Thyroid gland (tissue), 4 donors: ENCODE results near the gene PARVB. TPM values are rescaled to one million over a fixed set of nuclear protein-coding genes. Genes with fewer than 3 reads are reported as not detected.

Experiments used
- DNase-seq, 2 donors: peaks; one replicate each; pipeline ENCODE4 v3.0.0-alpha.2; 2019
- H3K27ac ChIP-seq, 3 donors: fragments of 200-600 bp; sonication (generic); 1 replicate in 2 of 3; 2 replicates in 1 of 3; pipeline ENCODE4 v1.5.1; 2016 to 2019; ENCODE audit warnings: mild to moderate bottlenecking in 1 of 3, moderate library complexity in 1 of 3
- H3K27me3 ChIP-seq: fragments of 200-600 bp; sonication (generic); one replicate; pipeline ENCODE4 v1.5.1; 2019
- H3K36me3 ChIP-seq, 2 donors: fragments of 200-600 bp; sonication (generic); one replicate each; pipeline ENCODE4 v1.5.1; 2016 to 2019
- H3K4me1 ChIP-seq, 2 donors: fragments of 200-600 bp; sonication (generic); one replicate each; pipeline ENCODE4 v1.5.1; 2017 to 2019
- H3K4me3 ChIP-seq, 3 donors: fragments of 200-600 bp; sonication (generic); replicated peaks in 1 of 3; 1 replicate in 2 of 3; 2 replicates in 1 of 3; pipeline ENCODE4 v1.5.1; 2016; ENCODE audit warnings: mild to moderate bottlenecking in 1 of 3
- H3K9me3 ChIP-seq: fragments of 200-600 bp; sonication (generic); one replicate; pipeline ENCODE4 v1.5.1; 2017
- POLR2A ChIP-seq, 2 donors: fragments of 450-650 bp; IDR thresholded peaks; one replicate each; pipeline ENCODE4 v1.6.1; 2017; ENCODE audit warnings: antibody characterized with exemption in 2 of 2, mild to moderate bottlenecking in 2 of 2, moderate library complexity in 1 of 2
- WGBS, 2 donors: methylation state at CpG; one replicate each; pipeline ENCODE4 v1.1.5; 2017; 5-methylcytosine and 5-hydroxymethylcytosine counted together
- intact Hi-C: fragments of 100-400 bp; cut with DNase I; formaldehyde crosslinking; loops from one replicate; pipeline ENCODE4 v1.15.1; 2023
- total RNA-seq, 4 donors: library from RNA; depleted of rRNA; stranded (reverse); fragments of >200 nt; gene quantifications; one replicate each; pipeline ENCODE4 v1.2.3, GENCODE V29; 2016
- TF ChIP-seq, protein P1 (sequence below), 6 experiments: fragments of 200-600 bp in 3 of 6; fragments of 450-650 bp in 3 of 6; sonication (generic) in 3 of 6; IDR thresholded peaks; one replicate each; pipeline ENCODE4 v1.5.1; 2016 to 2019; ENCODE audit warnings: antibody characterized with exemption in 6 of 6, mild to moderate bottlenecking in 2 of 6, inconsistent platforms in 1 of 6, moderate library complexity in 1 of 6

PARVB gene
- total RNA-seq, 4 donors from 2014 or later, result 6.7 to 34.9 (median 11.0) TPM

DNA sequence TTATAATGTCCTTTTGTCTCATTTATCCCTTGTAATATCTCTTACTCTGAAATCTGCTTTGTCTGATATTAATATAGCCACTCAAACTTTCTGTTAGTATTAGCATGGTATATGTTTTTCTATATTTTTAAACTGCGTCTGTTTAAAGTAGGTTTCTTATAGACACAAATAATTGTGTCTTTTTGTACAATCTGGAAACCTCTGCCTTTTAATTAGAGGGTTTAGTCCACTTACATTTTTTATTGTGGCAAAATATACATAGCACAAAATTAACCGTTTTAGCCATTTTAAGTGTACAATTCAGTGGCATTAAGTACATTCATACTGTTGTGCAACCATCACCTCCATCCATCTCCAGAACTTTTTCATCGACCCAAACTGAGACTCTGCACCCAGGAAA lies 185.2 kb downstream of the PARVB start:
- intact Hi-C loops, result no loop called here
- no peak overlapping the region for H3K27ac ChIP-seq
- H3K4me1 ChIP-seq, result peaks cover 0 to 4% of the 10 kb centered on the region in 2 donors
- no peaks in the 10 kb centered on the region for H3K27me3 ChIP-seq
- WGBS, 2 donors, result 95 to 97% methylated on average over 3 of the region's 3 CpGs
- H3K4me3 ChIP-seq, result no peak overlapping the region
- no peaks in the 10 kb centered on the region for H3K36me3 ChIP-seq
- DNase-seq, result no peak
- no peaks in the 10 kb centered on the region for H3K9me3 ChIP-seq
- TF ChIP-seq, protein P1, sequence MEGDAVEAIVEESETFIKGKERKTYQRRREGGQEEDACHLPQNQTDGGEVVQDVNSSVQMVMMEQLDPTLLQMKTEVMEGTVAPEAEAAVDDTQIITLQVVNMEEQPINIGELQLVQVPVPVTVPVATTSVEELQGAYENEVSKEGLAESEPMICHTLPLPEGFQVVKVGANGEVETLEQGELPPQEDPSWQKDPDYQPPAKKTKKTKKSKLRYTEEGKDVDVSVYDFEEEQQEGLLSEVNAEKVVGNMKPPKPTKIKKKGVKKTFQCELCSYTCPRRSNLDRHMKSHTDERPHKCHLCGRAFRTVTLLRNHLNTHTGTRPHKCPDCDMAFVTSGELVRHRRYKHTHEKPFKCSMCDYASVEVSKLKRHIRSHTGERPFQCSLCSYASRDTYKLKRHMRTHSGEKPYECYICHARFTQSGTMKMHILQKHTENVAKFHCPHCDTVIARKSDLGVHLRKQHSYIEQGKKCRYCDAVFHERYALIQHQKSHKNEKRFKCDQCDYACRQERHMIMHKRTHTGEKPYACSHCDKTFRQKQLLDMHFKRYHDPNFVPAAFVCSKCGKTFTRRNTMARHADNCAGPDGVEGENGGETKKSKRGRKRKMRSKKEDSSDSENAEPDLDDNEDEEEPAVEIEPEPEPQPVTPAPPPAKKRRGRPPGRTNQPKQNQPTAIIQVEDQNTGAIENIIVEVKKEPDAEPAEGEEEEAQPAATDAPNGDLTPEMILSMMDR (IDR thresholded peaks at IDR 0.05), result no peak
- TF ChIP-seq POLR2A (IDR thresholded peaks at IDR 0.05), result no peak

DNA sequence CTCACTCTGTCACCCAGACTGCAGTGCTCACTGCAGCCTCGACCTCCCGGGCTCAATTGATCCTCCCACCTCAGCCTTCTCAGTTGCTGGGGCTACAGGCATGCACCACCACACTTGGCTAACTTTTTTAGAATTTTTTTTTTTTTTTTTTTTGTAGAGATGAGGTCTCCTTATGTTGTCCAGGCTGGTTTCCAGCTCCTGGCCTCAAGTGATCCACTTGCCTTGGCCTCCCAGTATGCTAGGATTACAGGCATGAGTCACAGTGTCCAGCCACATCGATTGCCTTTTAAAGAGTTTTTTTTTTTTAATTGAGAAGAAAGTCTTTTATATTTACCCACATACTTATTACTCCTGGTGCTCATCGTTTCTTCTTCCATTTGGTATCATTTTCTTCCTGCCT lies 186.6 kb downstream of the PARVB start:
- Histone ChIP-seq H3K27ac (no peak overlapping the region), H3K9me3 (no peaks in the 10 kb centered on the region), H3K27me3 (no peaks in the 10 kb centered on the region), H3K4me1 (peaks cover 0 to 4% of the 10 kb centered on the region in 2 donors), H3K36me3 (no peaks in the 10 kb centered on the region), H3K4me3 (no peak overlapping the region)
- WGBS, 2 donors, result 79 to 84% methylated on average over 4 of the region's 4 CpGs
- TF ChIP-seq POLR2A (IDR thresholded peaks at IDR 0.05), result no peak
- TF ChIP-seq, protein P1 (IDR thresholded peaks at IDR 0.05), result no peak
- intact Hi-C loops, result no loop called here
- no peak for DNase-seq

DNA sequence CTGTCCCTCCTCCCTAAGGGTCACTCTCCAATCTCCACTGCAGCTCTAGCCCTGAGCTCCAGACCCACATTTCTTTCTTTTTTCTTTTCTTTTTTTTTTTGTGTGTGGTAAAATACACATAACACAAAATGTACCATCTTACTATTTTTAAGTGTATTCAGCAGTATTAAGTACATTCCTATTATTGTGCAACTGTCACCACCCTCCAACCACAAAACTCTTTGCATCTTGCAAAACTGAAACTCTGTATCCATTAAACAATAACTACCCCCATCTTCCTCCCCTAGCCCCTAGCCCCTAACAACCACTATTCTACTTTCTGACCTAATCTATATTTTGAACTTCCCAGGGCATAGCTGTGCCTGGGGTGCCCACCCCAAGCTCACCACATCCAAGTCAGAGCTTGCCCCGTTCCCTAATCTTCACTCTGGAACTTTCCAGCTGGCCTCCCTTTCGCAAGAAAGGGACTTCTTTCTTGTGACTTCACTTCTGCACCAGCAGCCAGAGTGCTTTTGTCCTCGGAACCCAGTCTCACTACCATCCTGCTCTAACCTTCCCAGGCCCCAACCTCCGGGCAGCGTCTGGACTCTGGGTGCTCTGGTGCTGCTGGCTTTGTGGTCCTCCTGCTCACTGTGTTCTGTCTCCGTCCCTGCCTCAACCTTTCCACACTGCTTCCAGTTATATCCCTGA lies 187.3 kb downstream of the PARVB start:
- H3K27ac ChIP-seq, result peak overlapping the region in 1 of 3 donors; percentile 45
- intact Hi-C loops, result no loop called here
- TF ChIP-seq, protein P1 (IDR thresholded peaks at IDR 0.05), result no peak
- no peak for TF ChIP-seq POLR2A (IDR thresholded peaks at IDR 0.05)
- no peak for DNase-seq
- 70 to 72% methylated on average over 6 of the region's 6 CpGs for WGBS, 2 donors
- H3K4me3 ChIP-seq, result no peak overlapping the region
- H3K4me1 ChIP-seq, result peaks cover 0 to 4% of the 10 kb centered on the region in 2 donors
- H3K36me3 ChIP-seq, result no peaks in the 10 kb centered on the region
- no peaks in the 10 kb centered on the region for H3K9me3 ChIP-seq
- H3K27me3 ChIP-seq, result no peaks in the 10 kb centered on the region

DNA sequence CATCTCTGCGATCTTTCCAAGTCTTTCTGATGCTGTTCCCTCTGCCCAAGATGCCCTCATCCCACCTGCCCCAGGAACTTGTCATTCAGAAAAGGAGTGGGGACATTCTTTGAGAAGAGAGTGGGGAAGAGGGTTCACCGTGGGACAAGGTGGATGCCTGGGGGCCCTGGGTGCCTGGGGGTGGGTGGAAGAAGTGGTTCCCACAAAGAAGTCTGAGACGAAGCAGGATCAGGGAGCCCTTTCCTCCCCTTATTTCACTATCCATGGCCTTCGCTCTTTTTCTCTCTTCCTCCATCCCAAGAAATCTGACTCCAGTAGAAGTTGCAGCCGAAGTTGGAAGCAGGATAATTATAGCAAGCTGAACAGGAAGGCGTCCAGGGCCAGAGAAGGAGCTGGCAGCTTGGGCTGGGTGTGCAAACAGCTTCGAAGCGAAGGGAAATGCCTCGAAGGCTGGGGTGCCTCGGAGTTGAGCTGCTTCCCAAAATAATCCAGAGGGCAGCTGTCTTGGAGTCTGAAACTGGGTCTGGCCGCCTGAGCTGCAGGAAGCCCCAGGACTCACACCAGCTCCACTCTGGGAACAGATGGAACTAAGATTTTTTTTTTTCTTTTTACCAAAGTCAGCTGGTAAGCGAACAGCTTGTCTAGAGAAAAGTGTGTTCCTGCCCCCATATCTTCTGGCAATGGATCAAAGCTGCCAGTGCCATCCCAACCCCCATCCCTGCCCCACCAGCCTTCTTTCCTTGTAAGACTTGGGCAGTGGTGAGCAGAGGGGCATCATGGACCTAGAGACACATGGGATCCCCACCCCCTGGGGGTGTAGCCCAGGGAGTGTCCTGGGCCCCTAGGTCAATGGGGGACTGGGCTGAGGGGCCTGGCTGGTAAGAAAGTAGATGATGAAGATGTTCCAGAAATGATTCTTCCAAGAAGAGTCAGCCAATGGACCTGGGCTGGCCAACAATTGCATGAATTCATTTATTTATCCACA lies 188.1 kb downstream of the PARVB start:
- Histone ChIP-seq H3K4me1 (peaks cover 0 to 4% of the 10 kb centered on the region in 2 donors), H3K9me3 (no peaks in the 10 kb centered on the region), H3K4me3 (no peak overlapping the region), H3K27ac (peak overlapping the region in 1 of 3 donors; percentile 45), H3K36me3 (no peaks in the 10 kb centered on the region), H3K27me3 (no peaks in the 10 kb centered on the region)
- no peak for DNase-seq
- 57 to 65% methylated on average over 12 of the region's 12 CpGs for WGBS, 2 donors
- intact Hi-C loops, result no loop called here
- TF ChIP-seq, protein P1 (IDR thresholded peaks at IDR 0.05), result no peak
- no peak for TF ChIP-seq POLR2A (IDR thresholded peaks at IDR 0.05)
